ENCODE measurements around the gene PRR16. TPM values are rescaled to one million over a fixed set of nuclear protein-coding genes. Genes with fewer than 3 reads are reported as not detected.
"Not testable (repeated sequence)": the region's sequence is repeated elsewhere in the genome, so short reads cannot be mapped to it uniquely, and the experiment has no call there.

PRR16 gene
- total and polyA plus RNA-seq, 5 experiments from 2014 or later: not detected

GRCh38 chr5:120677481-120677880 lies 213.4 kb downstream of the PRR16 start:
- no peak overlapping the region for H3K4me3 Mint-ChIP-seq
- POLR2A ChIA-PET: no interaction called here

GRCh38 chr5:120678279-120678678 lies 214.2 kb downstream of the PRR16 start:
- H3K27ac Mint-ChIP-seq: no peak overlapping the region
- POLR2A ChIA-PET: no interaction called here
- ATAC-seq: no peak
- H3K9me3 Mint-ChIP-seq: peaks cover 0 to 8% (median 6%) of the 10 kb centered on the region in 9 donors
- DNase-seq: no peak
- H3K4me1 Mint-ChIP-seq: no peaks in the 10 kb centered on the region
- H3K4me3 Mint-ChIP-seq: no peak overlapping the region
- H3K36me3 Mint-ChIP-seq: no peaks in the 10 kb centered on the region
- peaks cover 0 to 3% (median 0%) of the 10 kb centered on the region in 5 donors for H3K27me3 Mint-ChIP-seq

More at GRCh38 chr5:120677481-120677880, 213.4 kb downstream of the PRR16 start:
- H3K9me3 Mint-ChIP-seq: peaks cover 0 to 8% (median 5%) of the 10 kb centered on the region in 9 donors
- no peak overlapping the region for H3K27ac Mint-ChIP-seq
- H3K4me1 Mint-ChIP-seq: no peaks in the 10 kb centered on the region
- DNase-seq: no peak
- H3K36me3 Mint-ChIP-seq: no peaks in the 10 kb centered on the region
- no peak for ATAC-seq
- no peaks in the 10 kb centered on the region for H3K27me3 Mint-ChIP-seq

- Mint-ChIP-seq H3K9me3 (peaks cover 2 to 10% (median 6%) of the 10 kb centered on the region in 9 donors), H3K4me1 (no peaks in the 10 kb centered on the region), H3K36me3 (no peaks in the 10 kb centered on the region), H3K4me3 (no peak overlapping the region), H3K27me3 (peaks cover 0 to 3% (median 0%) of the 10 kb centered on the region in 5 donors), H3K27ac (no peak overlapping the region)
- ATAC-seq (no peak), DNase-seq (no peak)
- POLR2A ChIA-PET: no interaction called here
Measured at GRCh38 chr5:120682851-120683250, 218.8 kb downstream of the PRR16 start.

GRCh38 chr5:120683580-120683979 lies 219.5 kb downstream of the PRR16 start:
- H3K27me3 Mint-ChIP-seq: peaks cover 0 to 3% (median 0%) of the 10 kb centered on the region in 5 donors
- H3K36me3 Mint-ChIP-seq: no peaks in the 10 kb centered on the region
- no peak overlapping the region for H3K27ac Mint-ChIP-seq
- POLR2A ChIA-PET: no interaction called here
- peaks cover 0 to 8% (median 3%) of the 10 kb centered on the region in 9 donors for H3K9me3 Mint-ChIP-seq
- H3K4me3 Mint-ChIP-seq: no peak overlapping the region
- no peak for DNase-seq
- ATAC-seq: no peak
- H3K4me1 Mint-ChIP-seq: no peaks in the 10 kb centered on the region

- H3K4me3 Mint-ChIP-seq: no peak overlapping the region
- POLR2A ChIA-PET: no interaction called here
Measured at GRCh38 chr5:120684213-120684612, 220.1 kb downstream of the PRR16 start.

GRCh38 chr5:120684749-120685415 lies 220.8 kb downstream of the PRR16 start:
- H3K27me3 Mint-ChIP-seq: peaks cover 0 to 3% (median 0%) of the 10 kb centered on the region in 5 donors
- H3K4me3 Mint-ChIP-seq: no peak overlapping the region
- POLR2A ChIA-PET: no interaction called here
- H3K36me3 Mint-ChIP-seq: no peaks in the 10 kb centered on the region
- H3K27ac Mint-ChIP-seq: no peak overlapping the region
- H3K4me1 Mint-ChIP-seq: no peaks in the 10 kb centered on the region
- H3K9me3 Mint-ChIP-seq: peaks cover 0 to 8% (median 3%) of the 10 kb centered on the region in 9 donors
- ATAC-seq (no peak), DNase-seq (no peak)

More at GRCh38 chr5:120684213-120684612, 220.1 kb downstream of the PRR16 start:
- Mint-ChIP-seq H3K27me3 (peaks cover 0 to 3% (median 0%) of the 10 kb centered on the region in 5 donors), H3K27ac (no peak overlapping the region), H3K36me3 (no peaks in the 10 kb centered on the region), H3K4me1 (no peaks in the 10 kb centered on the region), H3K9me3 (peaks cover 0 to 8% (median 3%) of the 10 kb centered on the region in 9 donors)
- ATAC-seq (no peak), DNase-seq (no peak)

GRCh38 chr5:120690621-120691407 lies 226.7 kb downstream of the PRR16 start:
- Mint-ChIP-seq H3K36me3 (no peaks in the 10 kb centered on the region), H3K4me1 (no peaks in the 10 kb centered on the region), H3K4me3 (no peak overlapping the region), H3K9me3 (peaks cover 0 to 17% (median 3%) of the 10 kb centered on the region in 9 donors), H3K27me3 (no peaks in the 10 kb centered on the region), H3K27ac (no peak overlapping the region)
- POLR2A ChIA-PET: no interaction called here
- ATAC-seq: no peak
- DNase-seq: no peak

GRCh38 chr5:120692325-120692724 lies 228.2 kb downstream of the PRR16 start:
- Mint-ChIP-seq H3K27ac (no peak overlapping the region), H3K9me3 (peaks cover 0 to 18% (median 2%) of the 10 kb centered on the region in 9 donors)
- POLR2A ChIA-PET: no interaction called here

GRCh38 chr5:120695368-120695880 lies 231.3 kb downstream of the PRR16 start:
- peaks cover 0 to 49% (median 4%) of the 10 kb centered on the region in 9 donors for H3K9me3 Mint-ChIP-seq
- no peak overlapping the region for H3K27ac Mint-ChIP-seq
- no peak overlapping the region for H3K4me3 Mint-ChIP-seq
- no peak for ATAC-seq
- DNase-seq: no peak
- no peaks in the 10 kb centered on the region for H3K4me1 Mint-ChIP-seq
- POLR2A ChIA-PET: no interaction called here
- no peaks in the 10 kb centered on the region for H3K36me3 Mint-ChIP-seq
- peaks cover 0 to 14% (median 2%) of the 10 kb centered on the region in 5 donors for H3K27me3 Mint-ChIP-seq

More at GRCh38 chr5:120692325-120692724, 228.2 kb downstream of the PRR16 start:
- Mint-ChIP-seq H3K27me3 (no peaks in the 10 kb centered on the region), H3K36me3 (no peaks in the 10 kb centered on the region), H3K4me1 (no peaks in the 10 kb centered on the region), H3K4me3 (no peak overlapping the region)
- ATAC-seq: no peak
- DNase-seq: no peak

- POLR2A ChIA-PET: no interaction called here
- Mint-ChIP-seq H3K27me3 (peaks cover 4 to 23% (median 6%) of the 10 kb centered on the region in 5 donors), H3K4me3 (no peak overlapping the region), H3K27ac (no peak overlapping the region), H3K4me1 (no peaks in the 10 kb centered on the region), H3K9me3 (peaks cover 0 to 49% (median 4%) of the 10 kb centered on the region in 9 donors), H3K36me3 (peaks cover 0 to 5% (median 0%) of the 10 kb centered on the region in 3 donors)
- ATAC-seq (no peak), DNase-seq (no peak)
Measured at GRCh38 chr5:120697147-120697546, 233.0 kb downstream of the PRR16 start.

- H3K4me3 Mint-ChIP-seq, H3K36me3 Mint-ChIP-seq, POLR2A ChIA-PET: not testable (repeated sequence)
Measured at GRCh38 chr5:120697670-120698327, 233.7 kb downstream of the PRR16 start.

GRCh38 chr5:120700653-120701052 lies 236.6 kb downstream of the PRR16 start:
- H3K36me3 Mint-ChIP-seq, H3K27ac Mint-ChIP-seq, ATAC-seq, DNase-seq, POLR2A ChIA-PET, H3K4me1 Mint-ChIP-seq, H3K4me3 Mint-ChIP-seq: not testable (repeated sequence)
- Mint-ChIP-seq H3K27me3 (peaks cover 4 to 30% (median 6%) of the 10 kb centered on the region in 5 donors), H3K9me3 (peaks cover 0 to 51% (median 5%) of the 10 kb centered on the region in 9 donors)

More at GRCh38 chr5:120697670-120698327, 233.7 kb downstream of the PRR16 start:
- ATAC-seq, DNase-seq, H3K4me1 Mint-ChIP-seq, H3K27ac Mint-ChIP-seq: not testable (repeated sequence)
- peaks cover 0 to 56% (median 4%) of the 10 kb centered on the region in 9 donors for H3K9me3 Mint-ChIP-seq
- peaks cover 4 to 30% (median 6%) of the 10 kb centered on the region in 5 donors for H3K27me3 Mint-ChIP-seq

Data from naive thymus-derived CD8-positive, alpha-beta T cell (primary cell).